HepG2 (cell line): ENCODE results near the gene ITGAV. TPM values are rescaled to one million over a fixed set of nuclear protein-coding genes. Genes with fewer than 3 reads are reported as not detected.

Experiments
- ATAC-seq: fragments of 200-7000 bp; cut with Tn5 transposase; 3 replicates; pipeline ENCODE4 v1.9.1; 2020; ENCODE audit warnings: mild to moderate bottlenecking, moderate library complexity
- BruUV-seq: library from RNA; stranded (reverse); fragments of 400-500 nt; replicated peaks from 2 replicates; lab custom pipeline; 2021; lab: Mats Ljungman, UMichigan
- CTCF ChIA-PET: fragments of 300-600 bp; formaldehyde crosslinking; extraction: SDS; loops from one replicate; lab custom pipeline; 2021; ENCODE audit warnings: low total read pairs, inconsistent platforms, low intra/inter-chr PET ratio; lab: Yijun Ruan, JAX
- POLR2A ChIA-PET: fragments of 350-600 bp; sonication (Branson Sonifier 250); formaldehyde crosslinking; loops from one replicate; lab custom pipeline; 2020; ENCODE audit warnings: antibody characterized with exemption, inconsistent platforms; lab: Yijun Ruan, JAX
- DNase-seq: peaks from one replicate; pipeline ENCODE4 v3.0.0-alpha.2; 2015; ENCODE audit warnings: low spot score
- FAIRE-seq: peaks from 3 replicates; lab custom pipeline; 2011; peaks lifted over from hg19 to GRCh38; lab: Jason Lieb, UNC
- H2AFZ ChIP-seq: one replicate; pipeline ENCODE4 v1.6.1; 2011; ENCODE audit warnings: low read length, inconsistent platforms
- H3K27ac ChIP-seq: fragments of 300-600 bp; 3 replicates; pipeline ENCODE4 v1.8.0; 2011; ENCODE audit warnings: mixed run types, mild to moderate bottlenecking, mixed read lengths, low read length, inconsistent platforms; ENCODE audit not compliant: insufficient read depth; ENCODE audit errors: extremely low read length
- H3K27me3 ChIP-seq, 2 experiments: fragments of 200-600 bp in 1 of 2; 2 replicates in 1 of 2; 3 replicates in 1 of 2; pipeline versions ENCODE4 v1.6.0 to v1.8.0; 2011; ENCODE audit warnings: low read length in 2 of 2, mild to moderate bottlenecking in 2 of 2, moderate library complexity in 2 of 2, inconsistent platforms in 1 of 2; ENCODE audit not compliant: insufficient read depth in 2 of 2, control insufficient read depth in 1 of 2
- H3K36me3 ChIP-seq, 2 experiments: fragments of 200-600 bp in 1 of 2; replicated peaks in 1 of 2; 2 replicates in 1 of 2; 3 replicates in 1 of 2; pipeline versions ENCODE4 v1.5.1 to v1.8.0; 2011; ENCODE audit warnings: low read length in 2 of 2, inconsistent platforms in 1 of 2; ENCODE audit not compliant: insufficient read depth in 2 of 2, control insufficient read depth in 1 of 2
- H3K4me1 ChIP-seq: 2 replicates; pipeline ENCODE4 v1.5.1; 2012; ENCODE audit warnings: low read length, inconsistent platforms; ENCODE audit not compliant: insufficient read depth
- H3K4me2 ChIP-seq: 2 replicates; pipeline ENCODE4 v1.6.0; 2011; ENCODE audit warnings: low read depth, low read length, inconsistent platforms
- H3K4me3 ChIP-seq, 3 experiments: fragments of 200-600 bp in 1 of 3; sonication (generic), shearing (Covaris generic) in 1 of 3; replicated peaks in 1 of 3; 2 replicates each; pipeline ENCODE4 v1.5.1; 2011 to 2016; ENCODE audit warnings: low read length in 3 of 3, inconsistent platforms in 2 of 3, low read depth in 2 of 3, mild to moderate bottlenecking in 2 of 3, control low read depth in 1 of 3, mixed read lengths in 1 of 3; ENCODE audit not compliant: insufficient read depth in 1 of 3
- H3K79me2 ChIP-seq: one replicate; pipeline ENCODE4 v1.6.1; 2011; ENCODE audit warnings: low read length, inconsistent platforms; ENCODE audit not compliant: insufficient read depth
- H3K9ac ChIP-seq: 2 replicates; pipeline ENCODE4 v1.6.0; 2011; ENCODE audit warnings: mild to moderate bottlenecking, low read depth, low read length, inconsistent platforms; ENCODE audit not compliant: insufficient read depth
- H3K9me3 ChIP-seq: 2 replicates; pipeline ENCODE4 v1.5.1; 2012; ENCODE audit warnings: mild to moderate bottlenecking, low read length
- H4K20me1 ChIP-seq: 2 replicates; pipeline ENCODE4 v1.6.0; 2011; ENCODE audit warnings: inconsistent platforms, mild to moderate bottlenecking, low read length, moderate library complexity; ENCODE audit not compliant: insufficient read depth
- ARHGAP35 ChIP-seq: sonication (generic); formaldehyde crosslinking; IDR thresholded peaks from 2 replicates; pipeline ENCODE4 v1.9.0; 2022; ENCODE audit warnings: mild to moderate bottlenecking, inconsistent platforms, moderate library complexity, missing genetic modification reagents, borderline replicate concordance
- CENPBD1 ChIP-seq: sonication (generic); formaldehyde crosslinking; IDR thresholded peaks from 2 replicates; pipeline ENCODE4 v1.8.0; 2022; ENCODE audit warnings: missing genetic modification reagents, low read depth, mild to moderate bottlenecking, borderline replicate concordance
- MTERF4 ChIP-seq: sonication (generic); formaldehyde crosslinking; IDR thresholded peaks from 2 replicates; pipeline ENCODE4 v1.8.0; 2023; ENCODE audit warnings: mild to moderate bottlenecking, missing genetic modification reagents
- PITX1 ChIP-seq: sonication (generic); formaldehyde crosslinking; IDR thresholded peaks from 2 replicates; pipeline ENCODE4 v1.5.1; 2020; ENCODE audit warnings: mild to moderate bottlenecking, missing genetic modification reagents
- RFX1 ChIP-seq: fragments of 450-650 bp; IDR thresholded peaks from 2 replicates; pipeline ENCODE4 v1.6.1; 2017
- SKI ChIP-seq: fragments of 450-650 bp; IDR thresholded peaks from one replicate; pipeline ENCODE4 v1.6.1; 2018; ENCODE audit warnings: mild to moderate bottlenecking; ENCODE audit not compliant: partially characterized antibody
- SP2 ChIP-seq: sonication (generic); formaldehyde crosslinking; IDR thresholded peaks from 2 replicates; pipeline ENCODE4 v1.5.1; 2020; ENCODE audit warnings: mild to moderate bottlenecking, missing genetic modification reagents
- TOPORS ChIP-seq: sonication (generic); formaldehyde crosslinking; IDR thresholded peaks from 2 replicates; pipeline ENCODE4 v1.8.0; 2023; ENCODE audit warnings: mild to moderate bottlenecking, missing genetic modification reagents
- TRIM24 ChIP-seq: sonication (generic); formaldehyde crosslinking; IDR thresholded peaks from 2 replicates; pipeline ENCODE4 v1.8.0; 2022; ENCODE audit warnings: mild to moderate bottlenecking, missing genetic modification reagents
- XBP1 ChIP-seq: sonication (generic); formaldehyde crosslinking; IDR thresholded peaks from 2 replicates; pipeline ENCODE4 v1.5.0; 2020; ENCODE audit warnings: missing genetic modification reagents
- ZBTB40 ChIP-seq, 2 experiments: fragments of 450-650 bp in 1 of 2; sonication (generic) in 1 of 2; formaldehyde crosslinking in 1 of 2; IDR thresholded peaks; 2 replicates each; pipeline versions ENCODE4 v1.6.1 to v1.8.0; 2016 to 2022; ENCODE audit warnings: antibody characterized with exemption in 1 of 2, mild to moderate bottlenecking in 1 of 2, missing genetic modification reagents in 1 of 2
- ZFYVE20 ChIP-seq: sonication (generic); formaldehyde crosslinking; IDR thresholded peaks from 2 replicates; pipeline ENCODE4 v1.8.0; 2023; ENCODE audit warnings: low read depth, mild to moderate bottlenecking, moderate library complexity, missing genetic modification reagents, borderline replicate concordance
- ZMYM3 ChIP-seq: sonication (generic); formaldehyde crosslinking; IDR thresholded peaks from 2 replicates; pipeline ENCODE4 v1.5.1; 2020; ENCODE audit warnings: mild to moderate bottlenecking, missing genetic modification reagents
- ZNF12 ChIP-seq: sonication (generic); formaldehyde crosslinking; IDR thresholded peaks from 2 replicates; pipeline ENCODE4 v1.5.0; 2020; ENCODE audit warnings: missing genetic modification reagents
- WGBS: methylation state at CpG from one replicate; pipeline ENCODE4 v1.1.6; 2017; ENCODE audit warnings: low lambda C conversion rate; 5-methylcytosine and 5-hydroxymethylcytosine counted together
- in situ Hi-C: cut with HindIII; loops from 2 replicates; pipeline ENCODE4 v1.10.0; 2017; ENCODE audit warnings: low pct_unique_long_range_greater_than_20kb; ENCODE audit not compliant: extremely low pct_ligation_motif_present
- intact Hi-C: fragments of 100-400 bp; cut with micrococcal nuclease; formaldehyde crosslinking; loops from one replicate; pipeline ENCODE4 v1.10.0; 2022; ENCODE audit not compliant: unreplicated experiment
- polyA plus RNA-seq, 8 experiments: library from polyadenylated mRNA; depleted of rRNA in 3 of 8; stranded (reverse) in 7 of 8; unstranded in 1 of 8; fragments of >200 nt; fragmentation: Illumina TruSeq in 4 of 8; extraction: Trizol in 4 of 8; gene quantifications; 2 replicates each; pipeline versions ENCODE4 v1.2.1 to v1.2.3, GENCODE V29; 2011 to 2016; ENCODE audit warnings: low read depth in 4 of 8, missing spikeins in 1 of 8, mixed read lengths in 1 of 8; ENCODE audit not compliant: insufficient read depth in 1 of 8
- total RNA-seq, 5 experiments: library from RNA; depleted of rRNA; stranded (reverse); fragments of >200 nt; fragmentation: Illumina TruSeq; extraction: Trizol; gene quantifications; 2 replicates each; pipeline ENCODE4 v1.2.3, GENCODE V29; 2016; ENCODE audit warnings: low read depth in 1 of 5

Gene ITGAV
- total and polyA plus RNA-seq, 2 of the 13 experiments (the other 11 are each of a cell fraction or from before 2014, with no cell fraction given): 59.1 to 60.4 TPM

DNA sequence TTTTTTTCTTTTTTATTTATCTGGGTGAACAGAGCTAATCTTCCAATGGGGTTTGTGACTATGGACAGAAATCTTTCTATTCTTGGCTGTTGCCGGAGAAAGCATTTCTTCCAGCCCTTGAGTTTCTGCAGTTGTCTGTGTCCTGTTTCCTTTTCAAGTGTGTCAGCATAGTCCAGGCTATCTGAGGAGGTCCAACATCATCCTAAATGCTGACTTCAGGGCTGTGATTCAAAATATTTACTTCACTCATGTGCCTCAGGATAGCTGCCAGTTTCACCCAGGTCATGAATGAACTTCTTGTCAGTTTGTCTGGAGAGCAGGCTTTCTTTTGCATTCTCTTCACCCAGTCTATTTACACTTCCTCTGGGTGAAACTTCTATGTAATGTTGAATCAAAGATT is 27.9 kb downstream of the ITGAV start:
- no peaks in the 10 kb centered on the region for H3K4me1 ChIP-seq
- ATAC-seq: no peak
- no peak overlapping the region for H3K9ac ChIP-seq
- FAIRE-seq: no peak
- peaks cover 3% of the 10 kb centered on the region for H3K79me2 ChIP-seq
- peaks cover 0 to 12% of the 10 kb centered on the region in 2 experiments; a peak in 4 of 5 replicates for H3K36me3 ChIP-seq
- H3K27ac ChIP-seq: no peak overlapping the region
- no peak overlapping the region for H3K4me3 ChIP-seq
- WGBS: 93% methylated on average over 1 of the region's 1 CpG
- BruUV-seq: no TSS peak
- H3K4me2 ChIP-seq: no peak overlapping the region
- no peak for DNase-seq
- H3K27me3 ChIP-seq: no peaks in the 10 kb centered on the region
- intact Hi-C loops (no loop called here), in situ Hi-C loops (no loop called here)
- ChIA-PET CTCF (no interaction called here), POLR2A (no interaction called here)
- no peaks in the 10 kb centered on the region for H3K9me3 ChIP-seq
- H2AFZ ChIP-seq: no peak overlapping the region
- H4K20me1 ChIP-seq: no peaks in the 10 kb centered on the region; the same call in 1 of the 2 replicates
- no peak for TF ChIP-seq ZNF12 (CRISPR knock-in tag)
- TF ChIP-seq RFX1: no peak
- TF ChIP-seq TRIM24: no peak
- TF ChIP-seq PITX1 (CRISPR knock-in tag): no peak
- no peak for TF ChIP-seq MTERF4 (CRISPR knock-in tag)
- TF ChIP-seq ZMYM3: no peak
- no peak for TF ChIP-seq ZBTB40 (IDR thresholded peaks at IDR 0.05)
- no peak for TF ChIP-seq ZBTB40 (CRISPR knock-in tag; IDR thresholded peaks at IDR 0.05)
- no peak for TF ChIP-seq SKI
- TF ChIP-seq TOPORS: no peak
- TF ChIP-seq ARHGAP35 (CRISPR knock-in tag): no peak
- no peak for TF ChIP-seq ZFYVE20
- no peak for TF ChIP-seq CENPBD1
- TF ChIP-seq XBP1 (CRISPR knock-in tag): no peak
- no peak for TF ChIP-seq SP2 (CRISPR knock-in tag)
